ENCODE results near the gene CRCP. TPM values are rescaled to one million over a fixed set of nuclear protein-coding genes. Genes with fewer than 3 reads are reported as not detected.

CRCP gene
- total and polyA plus RNA-seq, 2 of the 13 experiments (the other 11 are each of a cell fraction or from before 2014, with no cell fraction given) = 22.7 to 31.0 TPM

DNA sequence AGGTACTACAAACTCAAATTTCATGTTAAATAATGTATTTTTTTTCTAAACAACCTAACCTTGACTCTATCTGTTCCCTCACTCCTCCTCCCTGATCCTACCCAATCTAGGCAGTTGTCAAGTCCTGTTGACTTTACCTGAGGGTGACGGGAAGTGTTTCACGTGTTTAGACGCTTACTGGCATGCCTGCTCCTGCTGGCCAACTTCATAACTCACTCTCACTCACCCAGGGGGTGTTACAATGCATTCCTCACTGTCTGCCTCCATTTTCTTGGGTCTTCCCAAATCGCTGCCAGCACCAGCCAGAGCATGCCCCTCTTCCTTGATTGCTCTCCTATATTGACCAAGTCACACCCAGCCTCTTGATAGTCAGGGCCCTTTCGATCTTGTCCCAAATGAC is 28.3 kb downstream of the CRCP start (continued):
- TF ChIP-seq, protein P1, sequence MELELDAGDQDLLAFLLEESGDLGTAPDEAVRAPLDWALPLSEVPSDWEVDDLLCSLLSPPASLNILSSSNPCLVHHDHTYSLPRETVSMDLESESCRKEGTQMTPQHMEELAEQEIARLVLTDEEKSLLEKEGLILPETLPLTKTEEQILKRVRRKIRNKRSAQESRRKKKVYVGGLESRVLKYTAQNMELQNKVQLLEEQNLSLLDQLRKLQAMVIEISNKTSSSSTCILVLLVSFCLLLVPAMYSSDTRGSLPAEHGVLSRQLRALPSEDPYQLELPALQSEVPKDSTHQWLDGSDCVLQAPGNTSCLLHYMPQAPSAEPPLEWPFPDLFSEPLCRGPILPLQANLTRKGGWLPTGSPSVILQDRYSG (CRISPR knock-in tag; IDR thresholded peaks at IDR 0.05) = no peak
- no peak for TF ChIP-seq NFKB2 (CRISPR knock-in tag; IDR thresholded peaks at IDR 0.05; ENCODE audit: borderline replicate concordance)
- TF ChIP-seq ZNF264 (CRISPR knock-in tag; IDR thresholded peaks at IDR 0.05) = peak; percentile 47; the same call in 1 of the 2 replicates
- peak; percentile 33; the same call in 1 of the 2 replicates for TF ChIP-seq ARNT2 (CRISPR knock-in tag; IDR thresholded peaks at IDR 0.05; ENCODE audit: low read depth)
- TF ChIP-seq ZSCAN12 (CRISPR knock-in tag; IDR thresholded peaks at IDR 0.05) = no peak
- no peak for TF ChIP-seq TAF15 (IDR thresholded peaks at IDR 0.05; ENCODE audit: low read depth, low read length, poor library complexity, severe bottlenecking)
- TF ChIP-seq SOX5 (CRISPR knock-in tag; IDR thresholded peaks at IDR 0.05; ENCODE audit: borderline replicate concordance) = peak; percentile 80
- TF ChIP-seq FOXO1 (CRISPR knock-in tag; IDR thresholded peaks at IDR 0.05) = peak; percentile 66; the same call in 1 of the 2 replicates
- TF ChIP-seq, protein P2, sequence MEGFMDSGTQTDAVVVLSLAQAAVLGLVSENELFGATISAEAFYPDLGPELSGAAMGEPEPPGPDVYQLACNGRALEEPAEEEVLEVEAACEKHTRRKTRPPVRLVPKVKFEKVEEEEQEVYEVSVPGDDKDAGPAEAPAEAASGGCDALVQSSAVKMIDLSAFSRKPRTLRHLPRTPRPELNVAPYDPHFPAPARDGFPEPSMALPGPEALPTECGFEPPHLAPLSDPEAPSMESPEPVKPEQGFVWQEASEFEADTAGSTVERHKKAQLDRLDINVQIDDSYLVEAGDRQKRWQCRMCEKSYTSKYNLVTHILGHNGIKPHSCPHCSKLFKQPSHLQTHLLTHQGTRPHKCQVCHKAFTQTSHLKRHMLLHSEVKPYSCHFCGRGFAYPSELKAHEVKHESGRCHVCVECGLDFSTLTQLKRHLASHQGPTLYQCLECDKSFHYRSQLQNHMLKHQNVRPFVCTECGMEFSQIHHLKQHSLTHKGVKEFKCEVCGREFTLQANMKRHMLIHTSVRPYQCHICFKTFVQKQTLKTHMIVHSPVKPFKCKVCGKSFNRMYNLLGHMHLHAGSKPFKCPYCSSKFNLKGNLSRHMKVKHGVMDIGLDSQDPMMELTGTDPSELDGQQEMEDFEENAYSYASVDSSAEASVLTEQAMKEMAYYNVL (CRISPR knock-in tag; IDR thresholded peaks at IDR 0.05; ENCODE audit: borderline replicate concordance) = 0 out of 2 replicates have a peak, but pooled peaks have one; percentile 12
- TF ChIP-seq, protein P3, sequence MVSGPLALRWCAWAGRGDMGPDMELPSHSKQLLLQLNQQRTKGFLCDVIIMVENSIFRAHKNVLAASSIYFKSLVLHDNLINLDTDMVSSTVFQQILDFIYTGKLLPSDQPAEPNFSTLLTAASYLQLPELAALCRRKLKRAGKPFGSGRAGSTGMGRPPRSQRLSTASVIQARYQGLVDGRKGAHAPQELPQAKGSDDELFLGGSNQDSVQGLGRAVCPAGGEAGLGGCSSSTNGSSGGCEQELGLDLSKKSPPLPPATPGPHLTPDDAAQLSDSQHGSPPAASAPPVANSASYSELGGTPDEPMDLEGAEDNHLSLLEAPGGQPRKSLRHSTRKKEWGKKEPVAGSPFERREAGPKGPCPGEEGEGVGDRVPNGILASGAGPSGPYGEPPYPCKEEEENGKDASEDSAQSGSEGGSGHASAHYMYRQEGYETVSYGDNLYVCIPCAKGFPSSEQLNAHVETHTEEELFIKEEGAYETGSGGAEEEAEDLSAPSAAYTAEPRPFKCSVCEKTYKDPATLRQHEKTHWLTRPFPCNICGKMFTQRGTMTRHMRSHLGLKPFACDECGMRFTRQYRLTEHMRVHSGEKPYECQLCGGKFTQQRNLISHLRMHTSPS (CRISPR knock-in tag; IDR thresholded peaks at IDR 0.05; ENCODE audit: low read depth) = no peak
- peak; percentile 70; the same call in 1 of the 2 replicates for TF ChIP-seq BCL6 (CRISPR knock-in tag; IDR thresholded peaks at IDR 0.05)
- no peak for TF ChIP-seq SRSF9 (IDR thresholded peaks at IDR 0.05; ENCODE audit: borderline replicate concordance, insufficient read depth, low read depth, low read length, poor library complexity, severe bottlenecking)
- peak; percentile 69; the same call in 1 of the 2 replicates for TF ChIP-seq SIX4 (CRISPR knock-in tag; IDR thresholded peaks at IDR 0.05)
- peak; percentile 31; the same call in 1 of the 2 replicates for TF ChIP-seq GABPB1 (CRISPR knock-in tag; IDR thresholded peaks at IDR 0.05)
- TF ChIP-seq RARG (CRISPR knock-in tag; IDR thresholded peaks at IDR 0.05; ENCODE audit: low read depth) = no peak
- no peak for TF ChIP-seq HOXD1 (CRISPR knock-in tag; IDR thresholded peaks at IDR 0.05)
- no peak for TF ChIP-seq CCAR2 (optimal IDR thresholded peaks at IDR 0.05; ENCODE audit: low read depth, low read length)
- no peak for TF ChIP-seq ZNF562 (CRISPR knock-in tag; IDR thresholded peaks at IDR 0.05; ENCODE audit: borderline replicate concordance)
- TF ChIP-seq, protein P4, sequence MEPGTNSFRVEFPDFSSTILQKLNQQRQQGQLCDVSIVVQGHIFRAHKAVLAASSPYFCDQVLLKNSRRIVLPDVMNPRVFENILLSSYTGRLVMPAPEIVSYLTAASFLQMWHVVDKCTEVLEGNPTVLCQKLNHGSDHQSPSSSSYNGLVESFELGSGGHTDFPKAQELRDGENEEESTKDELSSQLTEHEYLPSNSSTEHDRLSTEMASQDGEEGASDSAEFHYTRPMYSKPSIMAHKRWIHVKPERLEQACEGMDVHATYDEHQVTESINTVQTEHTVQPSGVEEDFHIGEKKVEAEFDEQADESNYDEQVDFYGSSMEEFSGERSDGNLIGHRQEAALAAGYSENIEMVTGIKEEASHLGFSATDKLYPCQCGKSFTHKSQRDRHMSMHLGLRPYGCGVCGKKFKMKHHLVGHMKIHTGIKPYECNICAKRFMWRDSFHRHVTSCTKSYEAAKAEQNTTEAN (CRISPR knock-in tag; conservative IDR thresholded peaks at IDR 0.05) = 0 out of 2 replicates have a peak, but pooled peaks have one; percentile 41
- TF ChIP-seq, protein P5, sequence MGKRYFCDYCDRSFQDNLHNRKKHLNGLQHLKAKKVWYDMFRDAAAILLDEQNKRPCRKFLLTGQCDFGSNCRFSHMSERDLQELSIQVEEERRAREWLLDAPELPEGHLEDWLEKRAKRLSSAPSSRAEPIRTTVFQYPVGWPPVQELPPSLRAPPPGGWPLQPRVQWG (CRISPR knock-in tag; IDR thresholded peaks at IDR 0.05; ENCODE audit: borderline replicate concordance, low read depth) = no peak
- TF ChIP-seq EED (CRISPR knock-in tag; IDR thresholded peaks at IDR 0.05) = no peak
- no peak for TF ChIP-seq ZNF30 (CRISPR knock-in tag; IDR thresholded peaks at IDR 0.05)
- no peak for TF ChIP-seq SOX13 (IDR thresholded peaks at IDR 0.05)
- peak in 1 of 2 experiments; percentile 85; a peak in 2 of 4 replicates for TF ChIP-seq SOX13 (CRISPR knock-in tag; conservative IDR thresholded peaks at IDR 0.05 in 1 of 2, IDR thresholded peaks at IDR 0.05 in 1 of 2)
- TF ChIP-seq NFE2L1 (CRISPR knock-in tag; IDR thresholded peaks at IDR 0.05; ENCODE audit: borderline replicate concordance) = no peak

All from HepG2 (cell line).